SH-SY5Y (cell line): ENCODE measurements around the gene TNFAIP8L3.

Experiments
- GATA2 ChIP-seq: IDR thresholded peaks from 2 replicates; pipeline ENCODE4 v1.6.1; 2011; ENCODE audit warnings: mild to moderate bottlenecking, low read depth, low read length
- GATA3 ChIP-seq: IDR thresholded peaks from 2 replicates; pipeline ENCODE4 v1.6.1; 2011; ENCODE audit warnings: low read depth, mild to moderate bottlenecking, low read length, moderate library complexity

- TF ChIP-seq GATA2: no peak
- TF ChIP-seq GATA3: no peak
Observed at GRCh38 chr15:51048308-51048707, 46.4 kb downstream of the TNFAIP8L3 start.
